Endothelial cell of umbilical vein (primary cell): ENCODE results near the gene DAB2IP. TPM values are rescaled to one million over a fixed set of nuclear protein-coding genes. Genes with fewer than 3 reads are reported as not detected.

ENCODE experiments used
- BruUV-seq: library from RNA; stranded (reverse); fragments of 400-500 nt; replicated peaks from 2 replicates; lab custom pipeline; 2021; lab: Mats Ljungman, UMichigan
- CTCF ChIA-PET: fragments of 300-600, 350-600 bp; sonication (Branson Sonifier 250); formaldehyde crosslinking; loops from one replicate; lab custom pipeline; 2021; ENCODE audit warnings: antibody characterized with exemption, inconsistent platforms; lab: Charles Lee
- POLR2A ChIA-PET: fragments of 300-600, 350-600 bp; sonication (Branson Sonifier 250); formaldehyde crosslinking; loops from one replicate; lab custom pipeline; 2021; ENCODE audit warnings: antibody characterized with exemption, inconsistent platforms; lab: Charles Lee
- DNase-seq: peaks from one replicate; pipeline ENCODE4 v3.0.0-alpha.2; 2011; ENCODE audit warnings: low read depth, low spot score
- FAIRE-seq: peaks from 2 replicates; lab custom pipeline; 2011; peaks lifted over from hg19 to GRCh38; lab: Jason Lieb, UNC
- H2AFZ ChIP-seq: 2 replicates; pipeline ENCODE4 v1.6.0; 2012; ENCODE audit warnings: low read depth, low read length, control low read depth, inconsistent platforms
- H3K27ac ChIP-seq: 2 replicates; pipeline ENCODE4 v1.5.1; 2011; ENCODE audit warnings: low read depth, mild to moderate bottlenecking, control low read depth, low read length, moderate library complexity; ENCODE audit not compliant: insufficient read depth
- H3K27me3 ChIP-seq, 2 experiments: 2 replicates each; pipeline versions ENCODE4 v1.6.0 to v1.6.1; 2011; ENCODE audit warnings: low read length in 2 of 2, mixed read lengths in 1 of 2; ENCODE audit not compliant: control insufficient read depth in 2 of 2, insufficient read depth in 2 of 2
- H3K36me3 ChIP-seq, 2 experiments: 2 replicates in 1 of 2; 3 replicates in 1 of 2; pipeline ENCODE4 v1.5.1; 2011; ENCODE audit warnings: low read length in 2 of 2, mild to moderate bottlenecking in 1 of 2, moderate library complexity in 1 of 2; ENCODE audit not compliant: control insufficient read depth in 2 of 2, insufficient read depth in 2 of 2; ENCODE audit errors: extremely low read depth in 1 of 2
- H3K4me1 ChIP-seq: 3 replicates; pipeline ENCODE4 v1.5.1; 2011; ENCODE audit warnings: mild to moderate bottlenecking, low read length; ENCODE audit not compliant: control insufficient read depth, insufficient read depth; ENCODE audit errors: extremely low read depth
- H3K4me2 ChIP-seq: 2 replicates; pipeline ENCODE4 v1.6.1; 2011; ENCODE audit warnings: low read length, control low read depth, mixed read lengths; ENCODE audit not compliant: insufficient read depth
- H3K4me3 ChIP-seq, 3 experiments: fragments of 200-600 bp in 1 of 3; sonication (generic), shearing (Covaris generic) in 1 of 3; replicated peaks in 1 of 3; 2 replicates each; pipeline ENCODE4 v1.5.1; 2011 to 2016; ENCODE audit warnings: control low read depth in 3 of 3, low read length in 3 of 3, mild to moderate bottlenecking in 2 of 3, inconsistent platforms in 1 of 3, low read depth in 1 of 3, moderate library complexity in 1 of 3; ENCODE audit not compliant: insufficient read depth in 1 of 3
- H3K79me2 ChIP-seq: 2 replicates; pipeline ENCODE4 v1.6.0; 2012; ENCODE audit warnings: low read length, inconsistent platforms; ENCODE audit not compliant: control insufficient read depth, insufficient read depth
- H3K9ac ChIP-seq: replicated peaks from 2 replicates; pipeline ENCODE3; 2011; ENCODE audit warnings: low read length, control low read depth; ENCODE audit not compliant: insufficient read depth; ENCODE audit errors: extremely low read depth
- H3K9me1 ChIP-seq: replicated peaks from 3 replicates; pipeline ENCODE4 v1.6.0; 2011; ENCODE audit warnings: mild to moderate bottlenecking, low read length; ENCODE audit not compliant: control insufficient read depth, insufficient read depth; ENCODE audit errors: extremely low read depth
- H3K9me3 ChIP-seq: replicated peaks from 2 replicates; pipeline ENCODE4 v1.5.1; 2012; ENCODE audit warnings: low read length, inconsistent platforms; ENCODE audit not compliant: control insufficient read depth, insufficient read depth
- H4K20me1 ChIP-seq: replicated peaks from 2 replicates; pipeline ENCODE3; 2011; ENCODE audit warnings: mild to moderate bottlenecking, low read length; ENCODE audit not compliant: control insufficient read depth, insufficient read depth; ENCODE audit errors: extremely low read depth
- EZH2 ChIP-seq: IDR thresholded peaks from 2 replicates; pipeline ENCODE4 v1.6.1; 2012; ENCODE audit warnings: borderline replicate concordance, low read depth, mild to moderate bottlenecking, moderate library complexity, low read length, inconsistent platforms; ENCODE audit not compliant: severe bottlenecking
- FOS ChIP-seq: IDR thresholded peaks from 2 replicates; pipeline ENCODE4 v1.6.1; 2011; ENCODE audit warnings: mild to moderate bottlenecking, low read length, moderate library complexity, borderline replicate concordance; ENCODE audit not compliant: insufficient read depth
- GATA2 ChIP-seq: IDR thresholded peaks from 2 replicates; pipeline ENCODE4 v1.7.0; 2011; ENCODE audit warnings: low read depth, mild to moderate bottlenecking, moderate library complexity, mixed read lengths, low read length; ENCODE audit not compliant: insufficient read length, insufficient read depth
- JUN ChIP-seq: IDR thresholded peaks from 2 replicates; pipeline ENCODE4 v1.6.1; 2011; ENCODE audit warnings: borderline replicate concordance, low read depth; ENCODE audit not compliant: insufficient read length, insufficient read depth
- MYC ChIP-seq: IDR thresholded peaks from one replicate; pipeline ENCODE4 v1.6.1; 2011; ENCODE audit warnings: mild to moderate bottlenecking, low read depth, low read length
- POLR2A ChIP-seq: IDR thresholded peaks from 2 replicates; pipeline ENCODE4 v1.6.1; 2012; ENCODE audit warnings: low read depth, mild to moderate bottlenecking, control low read depth, low read length
- POLR2AphosphoS5 ChIP-seq: IDR thresholded peaks from 2 replicates; pipeline ENCODE4 v1.6.1; 2012; ENCODE audit warnings: low read depth, mild to moderate bottlenecking, control low read depth, low read length, moderate library complexity; ENCODE audit not compliant: insufficient read depth
- dilution Hi-C: fragments of 300-500 bp; cut with MboI; formaldehyde crosslinking; loops from one replicate; pipeline ENCODE4 v1.15.0; 2019; ENCODE audit warnings: low sequenced_read_pairs; ENCODE audit not compliant: extremely low pct_ligation_motif_present
- intact Hi-C: fragments of 100-400 bp; cut with micrococcal nuclease; formaldehyde crosslinking; loops from one replicate; pipeline ENCODE4 v1.10.0; 2022
- polyA plus RNA-seq, 4 experiments: library from polyadenylated mRNA; depleted of rRNA in 3 of 4; stranded (reverse) in 3 of 4; unstranded in 1 of 4; fragments of >200 nt; gene quantifications; 2 replicates each; pipeline versions ENCODE4 v1.2.1 to v1.2.3, GENCODE V29; 2011 to 2012; ENCODE audit warnings: missing spikeins in 1 of 4
- total RNA-seq: library from RNA; stranded (reverse); gene quantifications from 2 replicates; pipeline ENCODE4 v1.2.3, GENCODE V29; 2021
- TF ChIP-seq, protein P1 (sequence below), 2 donors: IDR thresholded peaks; 1 replicate in 1 of 2; 2 replicates in 1 of 2; pipeline ENCODE4 v1.5.1; 2011; ENCODE audit warnings: low read length in 2 of 2, mild to moderate bottlenecking in 2 of 2, moderate library complexity in 2 of 2, control low read depth in 1 of 2, inconsistent platforms in 1 of 2, low read depth in 1 of 2; ENCODE audit not compliant: insufficient read depth in 1 of 2; ENCODE audit errors: extremely low read depth in 1 of 2
- TF ChIP-seq, protein P2 (sequence below): IDR thresholded peaks from 2 replicates; pipeline ENCODE4 v1.6.1; 2011; ENCODE audit not compliant: insufficient read depth, insufficient read length

Gene DAB2IP
- total and polyA plus RNA-seq, 2 donors (not counting 3 experiments of a cell fraction or from before 2014, with no cell fraction given), result 29.2 to 53.6 TPM

DNA sequence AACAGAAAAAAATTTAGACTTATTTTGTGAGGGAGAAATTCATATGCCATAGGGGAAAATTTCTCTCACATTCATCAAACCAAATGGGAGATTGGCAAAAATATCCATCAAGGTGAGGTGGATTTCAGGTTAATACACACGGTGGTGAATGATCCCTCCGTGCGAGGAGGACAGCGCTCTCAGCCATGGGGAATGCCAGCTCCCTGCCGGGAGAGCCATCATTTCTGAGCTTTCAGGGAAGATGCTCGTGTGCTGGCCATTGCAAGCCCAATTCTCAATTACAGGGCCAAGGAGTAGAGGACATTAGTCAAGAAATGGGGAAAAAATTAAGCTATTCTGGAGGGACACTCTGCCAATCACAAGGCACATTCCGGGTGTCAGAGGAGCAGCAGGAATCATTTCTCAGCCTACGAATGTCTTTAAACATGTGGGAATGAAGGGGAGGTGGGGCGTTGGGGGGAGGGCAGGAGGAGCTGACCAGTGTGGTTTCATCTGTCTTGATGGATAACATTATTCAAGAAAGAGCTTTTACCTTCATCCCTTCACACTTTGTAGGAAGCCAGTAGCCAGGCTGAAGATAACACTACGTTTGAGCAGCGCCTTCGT, 165.5 kb downstream of the DAB2IP start:
- Histone ChIP-seq H3K9me1 (no peaks in the 10 kb centered on the region), H4K20me1 (no peaks in the 10 kb centered on the region), H3K4me3 (no peak overlapping the region), H3K36me3 (no peaks in the 10 kb centered on the region), H3K79me2 (no peaks in the 10 kb centered on the region), H3K4me1 (no peaks in the 10 kb centered on the region), H3K9me3 (no peaks in the 10 kb centered on the region), H2AFZ (no peak overlapping the region), H3K9ac (no peak overlapping the region), H3K27ac (no peak overlapping the region), H3K4me2 (no peak overlapping the region), H3K27me3 (no peaks in the 10 kb centered on the region)
- intact Hi-C loops (no loop called here), dilution Hi-C loops (no loop called here)
- ChIA-PET POLR2A (no interaction called here), CTCF (no interaction called here)
- no TSS peak for BruUV-seq
- TF ChIP-seq MYC (no peak), GATA2 (no peak), FOS (no peak), POLR2A (no peak), EZH2 (no peak), POLR2AphosphoS5 (no peak), JUN (no peak)
- TF ChIP-seq, protein P1, sequence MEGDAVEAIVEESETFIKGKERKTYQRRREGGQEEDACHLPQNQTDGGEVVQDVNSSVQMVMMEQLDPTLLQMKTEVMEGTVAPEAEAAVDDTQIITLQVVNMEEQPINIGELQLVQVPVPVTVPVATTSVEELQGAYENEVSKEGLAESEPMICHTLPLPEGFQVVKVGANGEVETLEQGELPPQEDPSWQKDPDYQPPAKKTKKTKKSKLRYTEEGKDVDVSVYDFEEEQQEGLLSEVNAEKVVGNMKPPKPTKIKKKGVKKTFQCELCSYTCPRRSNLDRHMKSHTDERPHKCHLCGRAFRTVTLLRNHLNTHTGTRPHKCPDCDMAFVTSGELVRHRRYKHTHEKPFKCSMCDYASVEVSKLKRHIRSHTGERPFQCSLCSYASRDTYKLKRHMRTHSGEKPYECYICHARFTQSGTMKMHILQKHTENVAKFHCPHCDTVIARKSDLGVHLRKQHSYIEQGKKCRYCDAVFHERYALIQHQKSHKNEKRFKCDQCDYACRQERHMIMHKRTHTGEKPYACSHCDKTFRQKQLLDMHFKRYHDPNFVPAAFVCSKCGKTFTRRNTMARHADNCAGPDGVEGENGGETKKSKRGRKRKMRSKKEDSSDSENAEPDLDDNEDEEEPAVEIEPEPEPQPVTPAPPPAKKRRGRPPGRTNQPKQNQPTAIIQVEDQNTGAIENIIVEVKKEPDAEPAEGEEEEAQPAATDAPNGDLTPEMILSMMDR (IDR thresholded peaks at IDR 0.05; ENCODE audit: extremely low read depth in 1 of 2, insufficient read depth in 1 of 2, low read depth in 1 of 2, low read length in 2 of 2), result no peak
- TF ChIP-seq, protein P2, sequence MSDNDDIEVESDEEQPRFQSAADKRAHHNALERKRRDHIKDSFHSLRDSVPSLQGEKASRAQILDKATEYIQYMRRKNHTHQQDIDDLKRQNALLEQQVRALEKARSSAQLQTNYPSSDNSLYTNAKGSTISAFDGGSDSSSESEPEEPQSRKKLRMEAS, result no peak
- DNase-seq, result no peak
- FAIRE-seq, result no peak
